Stimulated activated CD8-positive, alpha-beta memory T cell treated with anti-CD3 and anti-CD28 coated beads, Interleukin-15, amount 100 ng/mL, for 48 hours (primary cell): Measurements from ENCODE around the gene ITPRID2.
"Not testable (repeated sequence)": the region's sequence is repeated elsewhere in the genome, so short reads cannot be mapped to it uniquely, and the experiment has no call there.

ENCODE experiments used
- DNase-seq, 2 donors: peaks; one replicate each; pipeline ENCODE4 v3.0.0-alpha.2; 2020; ENCODE audit warnings: low read depth in 2 of 2

The ITPRID2 gene

DNA sequence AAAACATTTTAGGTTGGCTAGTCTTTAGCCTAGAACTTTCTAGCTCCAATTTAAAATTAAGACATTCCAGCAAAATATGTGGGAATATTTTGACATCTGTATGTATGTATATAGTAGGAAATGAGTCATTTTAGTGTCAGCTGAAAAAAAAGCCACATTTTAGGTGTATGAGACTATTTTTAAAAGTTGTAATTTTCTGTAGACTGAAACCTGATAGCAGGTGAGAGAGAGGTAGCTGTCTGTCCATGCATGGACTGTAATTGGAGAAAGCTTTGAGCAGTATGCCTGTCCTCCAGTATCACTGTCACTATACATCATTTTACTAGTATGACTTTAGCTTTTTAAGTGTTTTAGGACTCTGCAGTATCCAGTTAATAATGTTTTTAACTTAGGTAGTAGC, 68.0 kb downstream of the ITPRID2 start:
- DNase-seq = no peak

DNA sequence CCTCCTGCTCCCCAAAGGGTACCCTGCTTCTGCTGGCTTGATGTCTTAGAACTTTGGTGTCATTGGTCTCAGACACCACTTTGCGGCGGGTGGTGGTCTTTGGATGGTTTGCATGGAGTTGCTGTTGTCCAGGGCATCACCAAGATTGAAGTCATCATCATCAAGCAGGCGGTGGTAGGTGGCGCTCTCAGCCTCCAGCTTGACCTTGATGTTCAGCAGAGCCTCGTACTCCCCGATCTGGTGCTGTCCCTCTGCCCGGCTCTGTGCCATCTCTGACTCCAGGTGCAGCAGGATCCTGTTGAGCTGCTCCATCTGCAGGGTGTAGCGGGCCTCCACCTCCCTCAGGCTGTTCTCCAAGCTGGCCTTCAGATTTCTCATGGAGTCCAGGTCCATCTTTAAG, 69.6 kb downstream of the ITPRID2 start:
- not testable (repeated sequence) for DNase-seq

DNA sequence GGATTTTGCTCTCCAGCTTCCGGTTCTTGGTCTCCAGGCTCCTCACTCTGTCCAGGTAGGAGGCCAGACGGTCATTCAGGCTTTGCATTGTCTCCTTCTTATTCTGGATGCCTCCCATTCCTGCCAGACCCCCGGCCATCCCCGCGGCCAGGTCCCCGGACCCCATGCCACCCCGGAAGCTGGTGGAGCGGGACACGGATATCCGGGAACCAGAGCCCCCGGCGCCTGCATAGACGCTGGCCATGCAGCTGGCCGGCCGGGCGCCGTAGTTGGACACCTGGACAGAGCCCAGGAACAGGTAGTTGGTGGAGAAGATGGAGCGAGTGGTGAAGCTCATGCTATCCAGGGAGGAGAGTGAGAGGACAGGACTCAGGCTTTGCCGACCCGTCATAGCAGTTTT, 70.6 kb downstream of the ITPRID2 start:
- no peak for DNase-seq

DNA sequence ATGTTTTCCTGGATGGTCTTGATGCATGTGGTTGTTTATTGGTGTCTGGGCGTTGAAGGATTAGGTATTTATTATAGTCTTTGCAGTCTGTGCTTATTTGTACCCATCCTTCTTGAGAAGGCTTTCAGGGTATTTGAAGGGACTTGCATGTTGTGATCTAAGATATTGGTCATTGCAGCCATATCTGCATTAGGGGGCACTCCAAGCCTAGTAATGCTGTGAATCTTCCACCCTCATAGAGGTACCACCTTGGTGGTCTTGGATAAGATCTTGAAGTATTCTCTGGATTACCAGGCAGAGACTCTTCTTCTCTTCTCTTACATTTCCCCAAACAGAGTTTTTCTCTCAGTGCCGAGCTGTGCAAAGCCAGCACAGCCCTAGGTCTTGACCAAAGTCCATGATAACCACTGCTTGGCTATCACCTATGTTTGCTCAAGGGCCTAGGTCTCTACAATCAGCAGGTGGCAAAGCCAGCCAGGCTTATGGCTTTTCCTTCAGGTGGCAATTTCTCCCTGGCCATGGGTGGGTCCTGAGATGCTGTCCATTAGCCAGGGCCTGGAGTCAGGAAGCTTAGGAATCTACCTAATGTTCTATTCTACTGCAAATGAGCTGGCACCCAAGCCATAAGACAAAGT, 78.7 kb downstream of the ITPRID2 start:
- DNase-seq = no peak

DNA sequence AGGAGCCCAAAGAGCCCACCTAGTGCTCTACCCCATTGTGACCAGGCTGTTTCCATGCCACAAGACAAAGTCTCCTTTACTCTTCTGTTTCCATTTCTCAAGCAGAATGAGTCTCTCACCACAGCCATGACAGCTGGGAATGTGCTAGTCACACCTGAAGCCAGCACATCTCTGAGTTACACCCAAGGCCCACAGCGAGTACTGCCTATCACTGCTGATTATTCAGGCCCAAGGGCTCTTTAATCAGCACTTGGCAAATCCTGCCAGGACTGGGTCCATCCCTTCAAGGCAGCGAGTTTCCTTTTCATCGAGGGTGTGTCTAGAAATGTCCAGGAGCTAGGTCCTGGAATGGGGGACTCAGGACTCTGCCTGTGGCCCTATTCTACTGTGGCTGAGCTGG, 79.5 kb downstream of the ITPRID2 start:
- no peak for DNase-seq

DNA sequence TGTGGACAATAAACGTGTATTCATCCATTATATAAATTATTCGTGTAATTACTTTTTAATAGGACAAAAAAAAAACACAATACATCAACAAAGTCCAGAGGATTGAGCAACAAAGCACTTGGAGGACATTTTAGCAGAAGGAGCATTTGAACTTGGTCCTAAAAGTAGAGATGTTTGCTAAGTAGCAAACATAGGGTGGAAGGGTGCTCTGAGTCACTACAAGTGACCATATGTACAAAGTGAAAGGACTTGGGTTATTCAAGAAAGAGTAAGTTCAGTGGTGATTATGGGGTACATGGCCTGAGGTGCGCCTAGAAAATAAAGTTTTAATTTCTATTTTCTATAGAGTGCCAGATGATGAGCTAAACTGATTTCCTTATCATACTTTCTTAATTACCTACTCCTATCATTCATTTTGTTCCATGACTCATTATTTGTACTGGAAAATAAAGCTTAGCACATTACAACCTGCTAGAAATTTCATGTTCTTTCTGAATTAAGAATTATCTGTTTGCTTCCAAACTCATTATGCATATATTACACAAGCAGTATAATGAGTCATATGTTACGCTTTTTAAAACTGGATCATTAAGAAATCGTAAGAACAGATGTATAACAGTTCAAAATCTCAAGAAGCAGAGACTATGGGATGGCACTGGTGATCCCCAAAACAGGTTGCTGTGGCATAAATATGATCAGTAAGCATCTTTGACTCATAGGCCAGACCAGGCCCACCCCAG, 81.1 kb downstream of the ITPRID2 start:
- DNase-seq = no peak

DNA sequence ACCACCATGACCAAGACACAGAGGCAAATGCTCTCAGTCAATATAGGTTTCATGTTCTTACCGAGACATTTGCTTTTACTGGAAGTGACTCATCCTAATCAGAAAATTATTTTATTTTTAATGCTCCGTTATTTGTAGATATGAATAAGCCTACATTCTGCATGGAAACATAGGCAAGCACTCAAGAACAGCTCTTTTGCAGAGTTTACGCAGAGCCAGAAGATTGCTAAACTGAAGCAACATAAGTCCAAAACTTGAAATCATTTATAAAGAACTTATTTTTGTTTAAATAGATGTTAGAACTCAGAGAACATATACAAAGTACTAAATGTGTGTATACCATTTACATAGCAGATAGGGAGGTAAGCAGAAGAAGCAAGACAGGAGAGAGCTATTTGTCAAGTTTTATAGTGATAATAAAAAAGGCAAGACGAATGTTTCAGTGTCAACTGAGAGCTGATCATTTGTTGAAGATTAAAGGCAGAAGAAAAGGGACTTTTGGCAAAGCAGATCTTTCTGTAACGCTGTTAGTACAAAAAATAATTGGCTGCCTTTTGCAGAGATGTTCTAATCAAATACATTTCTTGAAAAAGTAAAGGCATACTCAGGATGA, 81.7 kb downstream of the ITPRID2 start:
- no peak for DNase-seq

DNA sequence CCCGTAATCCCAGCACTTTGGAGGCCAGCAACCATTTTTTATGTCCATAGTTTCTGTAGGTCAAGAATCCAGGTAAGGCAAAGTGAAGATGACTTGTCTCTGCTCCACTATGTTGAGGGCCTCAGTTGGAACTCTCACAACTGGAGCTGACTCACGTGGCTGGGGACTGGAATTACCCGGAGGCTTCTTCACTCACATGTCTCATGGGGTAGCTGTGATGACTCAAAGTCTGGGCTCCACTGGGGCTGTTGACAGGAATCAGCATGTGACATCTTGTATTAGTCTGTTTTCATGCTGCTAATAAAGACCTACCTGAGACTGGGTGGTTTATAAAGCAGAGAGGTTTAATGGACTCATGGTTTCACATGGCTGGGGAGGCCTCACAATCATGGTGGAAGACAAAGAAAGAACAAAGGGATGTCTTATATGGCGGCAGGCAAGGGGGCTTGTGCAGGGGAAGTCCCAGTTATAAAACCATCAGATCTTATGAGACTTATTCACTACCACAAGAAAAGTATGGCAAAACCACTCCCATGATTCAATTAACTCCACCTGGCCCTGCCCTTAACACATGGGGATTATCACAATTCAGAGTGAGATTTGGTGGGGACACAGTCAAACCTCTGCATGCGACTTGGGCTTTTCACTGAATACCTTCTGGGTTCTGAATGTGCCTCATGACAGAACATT, 86.3 kb downstream of the ITPRID2 start:
- DNase-seq = peak; percentile 23 to 32

DNA sequence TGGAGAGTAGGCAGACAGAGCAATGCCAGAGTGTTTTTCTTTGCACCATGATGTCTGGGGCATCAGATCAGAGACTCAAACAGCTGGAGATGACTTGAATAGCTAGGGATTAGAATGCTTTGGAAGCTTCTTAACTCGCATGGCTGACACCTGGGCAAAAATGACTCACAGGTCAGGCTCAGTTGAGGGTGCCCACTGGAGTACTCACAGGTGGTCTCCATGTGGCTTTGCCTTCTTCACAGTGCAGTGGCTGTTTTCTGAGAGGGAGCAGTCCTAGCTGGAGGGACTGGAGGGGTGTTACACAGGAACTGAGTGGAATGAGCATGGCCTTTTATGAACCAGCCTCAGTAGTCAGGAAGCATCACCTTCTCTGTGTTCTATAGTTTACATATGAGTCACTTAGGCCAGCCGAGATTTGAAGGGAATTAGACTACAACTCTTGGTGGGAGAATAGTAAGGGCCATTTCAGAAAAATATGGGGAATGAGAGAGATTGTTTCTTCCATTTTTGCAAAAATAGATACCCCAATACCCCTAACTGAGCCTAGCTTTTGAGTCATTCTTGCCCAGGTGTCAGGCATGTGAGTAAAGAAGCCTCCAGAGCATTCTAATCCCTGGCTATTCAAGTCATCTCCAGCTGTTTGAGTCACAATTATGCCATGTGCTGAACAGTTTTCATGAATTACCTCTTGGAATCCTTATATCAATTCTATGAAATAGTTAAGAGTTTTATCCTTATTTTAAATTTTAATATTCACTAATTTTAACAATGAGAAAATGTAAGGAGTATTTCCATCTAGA, 87.0 kb downstream of the ITPRID2 start:
- peak in 1 of 2 donors; percentile 2 for DNase-seq
